IPS-20b (cell line): ENCODE results near the gene USE1.
"Not testable (repeated sequence)": the region's sequence is repeated elsewhere in the genome, so short reads cannot be mapped to it uniquely, and the experiment has no call there.

ENCODE experiments used
- H3K27ac ChIP-seq: one replicate; pipeline ENCODE4 v1.5.1; 2013; ENCODE audit warnings: low read length
- H3K27me3 ChIP-seq: 2 replicates; pipeline ENCODE4 v1.6.1; 2013; ENCODE audit warnings: mild to moderate bottlenecking, low read length, inconsistent platforms; ENCODE audit not compliant: insufficient read depth
- H3K36me3 ChIP-seq: 2 replicates; pipeline ENCODE4 v1.6.1; 2013; ENCODE audit warnings: low read depth, mild to moderate bottlenecking, inconsistent platforms, low read length, moderate library complexity; ENCODE audit not compliant: insufficient read depth
- H3K4me1 ChIP-seq: 2 replicates; pipeline ENCODE4 v1.6.1; 2013; ENCODE audit warnings: mild to moderate bottlenecking, control low read depth, inconsistent platforms, low read length, moderate library complexity; ENCODE audit not compliant: insufficient read depth
- H3K4me3 ChIP-seq: 2 replicates; pipeline ENCODE4 v1.5.1; 2013; ENCODE audit warnings: mild to moderate bottlenecking, low read length, inconsistent platforms
- H3K9ac ChIP-seq: 2 replicates; pipeline ENCODE4 v1.6.1; 2013; ENCODE audit warnings: low read depth, mild to moderate bottlenecking, inconsistent platforms, low read length, moderate library complexity
- H3K9me3 ChIP-seq: 2 replicates; pipeline ENCODE4 v1.6.1; 2013; ENCODE audit warnings: mild to moderate bottlenecking, low read depth, low read length, inconsistent platforms; ENCODE audit not compliant: insufficient read depth

USE1 gene

DNA sequence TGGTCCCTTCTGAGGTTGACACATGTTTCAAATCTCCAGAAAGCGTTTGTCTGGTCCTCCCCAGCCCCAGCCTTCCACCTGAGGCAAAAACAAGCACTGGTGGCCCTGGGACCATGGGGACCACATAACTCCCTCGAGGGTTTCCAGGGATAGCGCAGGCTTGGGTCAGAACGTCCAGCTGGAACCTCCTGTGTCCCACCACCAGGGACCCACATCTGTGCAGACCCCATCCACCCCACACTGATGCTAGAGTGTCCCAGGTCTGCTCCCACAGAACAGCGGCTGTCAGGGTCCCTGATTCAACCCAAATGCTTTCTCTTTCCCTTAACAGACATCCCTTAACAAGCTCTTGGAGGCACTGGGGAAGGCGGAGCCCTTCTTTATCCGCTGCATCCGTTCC lies 29.6 kb upstream of the USE1 start:
- no peak overlapping the region for H3K9ac ChIP-seq
- no peak overlapping the region for H3K4me3 ChIP-seq
- H3K36me3 ChIP-seq = peaks cover 41% of the 10 kb centered on the region
- H3K27ac ChIP-seq = no peak overlapping the region
- peaks cover 5% of the 10 kb centered on the region; the same call in 1 of the 2 replicates for H3K4me1 ChIP-seq
- H3K27me3 ChIP-seq = no peaks in the 10 kb centered on the region
- H3K9me3 ChIP-seq = no peaks in the 10 kb centered on the region

DNA sequence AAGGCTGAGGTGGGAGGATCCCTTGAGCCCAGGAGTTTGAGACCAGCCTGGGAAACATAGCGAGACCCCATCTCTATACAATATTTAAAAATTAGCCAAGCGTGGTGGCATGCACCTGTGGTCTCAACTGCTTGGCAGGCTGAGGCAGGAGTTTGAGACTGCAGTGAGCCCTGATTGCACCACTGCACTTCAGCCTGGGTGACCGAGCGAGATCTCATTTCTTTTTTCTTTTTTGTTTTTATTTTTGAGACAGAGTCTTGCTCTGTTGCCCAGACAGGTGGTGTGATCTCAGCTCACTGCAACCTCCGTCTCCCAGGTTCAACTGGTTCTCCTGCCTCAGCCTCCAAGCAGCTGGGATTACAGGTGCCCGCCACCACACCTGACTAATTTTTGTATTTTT lies 23.4 kb upstream of the USE1 start:
- H3K9me3 ChIP-seq, H3K27ac ChIP-seq, H3K9ac ChIP-seq, H3K4me3 ChIP-seq, H3K27me3 ChIP-seq, H3K4me1 ChIP-seq: not testable (repeated sequence)
- H3K36me3 ChIP-seq = peaks cover 60% of the 10 kb centered on the region

DNA sequence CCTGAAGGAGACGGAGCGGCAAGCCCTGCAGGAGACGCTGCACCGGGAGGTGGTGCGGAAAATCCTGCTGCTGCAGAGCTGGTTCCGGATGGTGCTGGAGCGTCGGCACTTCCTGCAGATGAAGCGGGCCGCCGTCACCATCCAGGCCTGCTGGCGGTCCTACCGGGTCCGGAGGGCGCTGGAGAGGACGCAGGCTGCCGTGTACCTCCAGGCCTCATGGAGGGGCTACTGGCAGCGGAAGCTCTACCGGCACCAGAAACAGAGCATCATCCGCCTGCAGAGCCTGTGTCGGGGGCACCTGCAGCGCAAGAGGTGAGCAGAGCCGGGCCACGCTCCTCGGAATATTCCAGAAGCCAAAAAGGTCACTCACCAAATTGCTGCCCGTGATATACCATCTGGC lies 22.4 kb upstream of the USE1 start:
- peaks cover 61% of the 10 kb centered on the region for H3K36me3 ChIP-seq

DNA sequence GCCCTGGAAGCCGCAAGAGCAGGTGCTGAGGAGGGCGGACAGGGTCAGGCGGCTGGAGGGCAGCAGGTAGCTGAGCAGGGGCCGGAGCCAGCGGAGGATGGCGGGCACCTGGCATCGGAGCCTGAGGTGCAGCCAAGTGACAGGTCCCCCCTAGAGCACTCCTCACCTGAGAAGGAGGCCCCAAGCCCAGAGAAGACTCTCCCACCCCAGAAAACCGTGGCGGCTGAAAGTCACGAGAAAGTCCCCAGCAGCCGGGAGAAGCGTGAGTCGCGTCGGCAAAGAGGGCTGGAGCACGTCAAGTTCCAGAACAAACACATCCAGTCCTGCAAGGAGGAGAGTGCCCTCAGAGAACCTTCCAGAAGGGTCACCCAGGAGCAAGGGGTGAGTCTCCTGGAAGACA lies 20.5 kb upstream of the USE1 start:
- H3K9ac ChIP-seq = no peak overlapping the region
- peaks cover 54% of the 10 kb centered on the region for H3K36me3 ChIP-seq
- no peaks in the 10 kb centered on the region for H3K9me3 ChIP-seq
- no peaks in the 10 kb centered on the region for H3K27me3 ChIP-seq
- no peaks in the 10 kb centered on the region for H3K4me1 ChIP-seq
- H3K27ac ChIP-seq = no peak overlapping the region
- H3K4me3 ChIP-seq = no peak overlapping the region

More for the DNA sequence above, 22.4 kb upstream of the USE1 start:
- Histone ChIP-seq H3K27ac (no peak overlapping the region), H3K4me3 (no peak overlapping the region), H3K27me3 (no peaks in the 10 kb centered on the region), H3K4me1 (no peaks in the 10 kb centered on the region), H3K9ac (no peak overlapping the region), H3K9me3 (no peaks in the 10 kb centered on the region)

DNA sequence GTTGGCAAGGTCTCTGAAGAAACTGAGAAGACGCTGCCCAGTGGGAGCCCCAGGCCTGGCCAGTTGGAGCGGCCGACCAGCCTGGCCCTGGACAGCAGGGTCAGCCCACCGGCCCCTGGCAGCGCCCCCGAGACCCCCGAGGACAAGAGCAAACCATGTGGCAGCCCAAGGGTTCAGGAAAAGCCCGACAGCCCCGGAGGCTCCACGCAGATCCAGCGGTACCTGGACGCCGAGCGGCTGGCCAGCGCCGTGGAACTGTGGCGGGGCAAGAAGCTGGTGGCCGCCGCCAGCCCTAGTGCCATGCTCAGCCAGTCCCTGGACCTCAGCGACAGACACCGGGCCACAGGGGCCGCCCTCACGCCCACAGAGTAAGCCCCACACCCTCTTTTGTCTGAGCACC lies 20.1 kb upstream of the USE1 start:
- no peaks in the 10 kb centered on the region for H3K9me3 ChIP-seq
- H3K27ac ChIP-seq = no peak overlapping the region
- H3K27me3 ChIP-seq = no peaks in the 10 kb centered on the region
- peaks cover 55% of the 10 kb centered on the region for H3K36me3 ChIP-seq
- H3K4me3 ChIP-seq = no peak overlapping the region
- no peaks in the 10 kb centered on the region for H3K4me1 ChIP-seq
- no peak overlapping the region for H3K9ac ChIP-seq

DNA sequence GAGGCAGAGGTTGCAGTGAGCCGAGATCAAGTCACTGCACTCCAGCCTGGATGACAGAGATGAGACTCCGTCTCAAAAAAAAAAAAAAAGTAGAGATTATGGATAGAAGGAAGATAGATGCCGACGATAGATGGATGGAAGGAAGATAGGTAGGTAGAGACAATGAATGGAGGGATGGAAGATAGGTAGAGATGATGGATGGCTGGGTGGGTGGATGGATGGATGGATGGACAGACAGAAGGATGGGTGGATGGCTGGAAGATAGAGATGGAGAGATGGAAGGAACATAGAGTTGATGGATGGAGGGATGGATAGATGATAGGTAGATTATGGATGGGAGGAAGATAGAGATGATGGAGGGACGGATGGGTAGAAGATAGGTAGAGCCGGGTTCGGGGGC lies 18.5 kb upstream of the USE1 start:
- Histone ChIP-seq H3K4me3 (no peak overlapping the region), H3K36me3 (peaks cover 58% of the 10 kb centered on the region), H3K9me3 (no peaks in the 10 kb centered on the region), H3K27me3 (no peaks in the 10 kb centered on the region), H3K27ac (no peak overlapping the region), H3K4me1 (no peaks in the 10 kb centered on the region), H3K9ac (no peak overlapping the region)

DNA sequence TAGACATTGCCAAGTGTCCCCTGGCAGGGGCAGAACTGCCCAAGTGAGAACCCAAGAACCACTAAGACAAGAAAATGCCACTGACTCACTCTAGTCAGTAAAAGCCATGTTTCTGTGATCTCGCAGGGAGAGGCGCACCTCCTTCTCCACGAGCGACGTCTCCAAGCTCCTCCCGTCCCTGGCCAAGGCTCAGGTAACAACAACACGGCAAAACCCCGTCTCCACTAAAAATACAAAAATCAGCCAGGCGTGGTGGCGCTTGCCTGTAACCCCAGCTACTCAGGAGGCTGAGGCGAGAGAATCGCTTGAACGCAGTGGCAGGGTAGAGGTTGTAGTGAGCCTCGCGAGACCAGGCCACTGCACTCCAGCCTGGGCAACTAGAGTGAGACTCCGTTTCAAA lies 17.5 kb upstream of the USE1 start:
- Histone ChIP-seq H3K9ac (no peak overlapping the region), H3K36me3 (peaks cover 64% of the 10 kb centered on the region), H3K4me3 (no peak overlapping the region), H3K27me3 (no peaks in the 10 kb centered on the region), H3K9me3 (no peaks in the 10 kb centered on the region), H3K4me1 (no peaks in the 10 kb centered on the region), H3K27ac (no peak overlapping the region)

DNA sequence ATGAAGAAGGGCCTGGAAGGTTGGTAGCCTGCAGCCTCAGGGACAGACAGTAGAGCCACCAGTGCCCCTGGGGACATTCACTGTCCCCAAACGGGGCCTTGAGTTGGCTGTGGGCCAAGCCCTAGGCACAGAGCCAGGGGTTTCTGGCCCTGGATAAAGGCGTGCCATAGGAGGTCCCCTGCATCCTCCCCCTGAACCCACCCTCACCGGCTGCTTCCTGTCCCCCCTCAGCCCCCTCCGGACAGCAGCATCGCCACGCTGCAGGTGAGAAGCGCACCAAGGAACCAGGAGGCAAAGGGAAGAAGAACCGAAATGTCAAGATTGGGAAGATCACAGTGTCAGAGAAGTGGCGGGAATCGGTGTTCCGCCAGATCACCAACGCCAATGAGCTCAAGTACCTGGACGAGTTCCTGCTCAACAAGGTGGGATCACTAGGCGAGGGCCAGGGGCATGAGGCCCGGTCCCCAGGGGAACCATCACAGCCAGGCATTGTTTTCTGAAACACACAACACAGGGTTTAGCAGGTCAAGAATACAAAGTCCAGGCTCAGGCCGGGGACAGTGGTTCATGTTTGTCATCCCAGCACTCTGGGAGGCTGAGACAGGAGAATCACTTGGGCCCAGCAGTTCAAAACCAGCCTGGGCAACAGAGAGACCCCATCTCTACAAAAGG lies 14.6 kb upstream of the USE1 start:
- no peak overlapping the region for H3K27ac ChIP-seq
- no peak overlapping the region for H3K4me3 ChIP-seq
- no peaks in the 10 kb centered on the region for H3K27me3 ChIP-seq
- H3K4me1 ChIP-seq = no peaks in the 10 kb centered on the region
- no peak overlapping the region for H3K9ac ChIP-seq
- H3K9me3 ChIP-seq = no peaks in the 10 kb centered on the region
- H3K36me3 ChIP-seq = peaks cover 41% of the 10 kb centered on the region

DNA sequence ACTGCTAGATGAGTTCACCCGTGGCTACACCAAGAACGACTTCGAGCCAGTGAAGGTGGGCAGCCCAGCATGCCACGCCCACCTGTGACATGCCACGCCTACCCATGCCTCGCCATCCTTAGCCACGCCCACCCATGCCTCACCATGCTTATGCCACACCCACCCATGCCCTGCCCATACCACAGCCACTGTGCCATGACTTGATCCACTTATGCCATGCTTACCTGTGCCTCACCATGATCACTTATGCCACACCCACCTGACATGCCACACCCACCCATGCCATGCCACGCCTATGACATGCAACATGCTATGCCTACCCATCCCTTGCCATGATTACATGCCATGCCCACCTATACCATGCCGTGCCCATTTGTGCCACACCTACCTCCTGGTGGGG lies 12.9 kb upstream of the USE1 start:
- no peaks in the 10 kb centered on the region for H3K9me3 ChIP-seq
- no peaks in the 10 kb centered on the region for H3K4me1 ChIP-seq
- H3K36me3 ChIP-seq = peaks cover 45% of the 10 kb centered on the region
- no peak overlapping the region for H3K27ac ChIP-seq
- no peaks in the 10 kb centered on the region for H3K27me3 ChIP-seq
- no peak overlapping the region for H3K9ac ChIP-seq
- H3K4me3 ChIP-seq = no peak overlapping the region

DNA sequence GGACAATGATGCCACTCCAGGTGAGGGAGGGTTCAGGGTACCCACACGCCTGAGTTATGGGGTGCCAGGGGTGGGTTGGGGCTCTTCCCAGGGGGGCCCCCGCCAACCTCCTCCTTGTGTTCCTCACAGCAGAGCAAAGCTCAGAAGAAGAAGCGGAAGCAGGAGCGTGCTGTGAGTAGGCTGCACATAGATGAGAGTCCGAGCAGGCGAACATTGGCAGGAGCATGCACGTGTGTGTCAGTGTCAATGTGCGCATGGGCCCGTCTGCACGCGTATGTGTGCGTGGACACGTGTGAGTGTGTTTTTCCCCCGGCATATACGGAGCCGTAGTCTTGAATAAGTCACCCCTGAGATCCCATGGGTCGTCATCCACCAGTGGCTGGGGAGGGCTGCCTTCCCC lies 12.4 kb upstream of the USE1 start:
- no peak overlapping the region for H3K9ac ChIP-seq
- no peak overlapping the region for H3K27ac ChIP-seq
- H3K4me3 ChIP-seq = no peak overlapping the region
- H3K36me3 ChIP-seq = peaks cover 43% of the 10 kb centered on the region
- no peaks in the 10 kb centered on the region for H3K27me3 ChIP-seq
- H3K4me1 ChIP-seq = no peaks in the 10 kb centered on the region
- no peaks in the 10 kb centered on the region for H3K9me3 ChIP-seq

DNA sequence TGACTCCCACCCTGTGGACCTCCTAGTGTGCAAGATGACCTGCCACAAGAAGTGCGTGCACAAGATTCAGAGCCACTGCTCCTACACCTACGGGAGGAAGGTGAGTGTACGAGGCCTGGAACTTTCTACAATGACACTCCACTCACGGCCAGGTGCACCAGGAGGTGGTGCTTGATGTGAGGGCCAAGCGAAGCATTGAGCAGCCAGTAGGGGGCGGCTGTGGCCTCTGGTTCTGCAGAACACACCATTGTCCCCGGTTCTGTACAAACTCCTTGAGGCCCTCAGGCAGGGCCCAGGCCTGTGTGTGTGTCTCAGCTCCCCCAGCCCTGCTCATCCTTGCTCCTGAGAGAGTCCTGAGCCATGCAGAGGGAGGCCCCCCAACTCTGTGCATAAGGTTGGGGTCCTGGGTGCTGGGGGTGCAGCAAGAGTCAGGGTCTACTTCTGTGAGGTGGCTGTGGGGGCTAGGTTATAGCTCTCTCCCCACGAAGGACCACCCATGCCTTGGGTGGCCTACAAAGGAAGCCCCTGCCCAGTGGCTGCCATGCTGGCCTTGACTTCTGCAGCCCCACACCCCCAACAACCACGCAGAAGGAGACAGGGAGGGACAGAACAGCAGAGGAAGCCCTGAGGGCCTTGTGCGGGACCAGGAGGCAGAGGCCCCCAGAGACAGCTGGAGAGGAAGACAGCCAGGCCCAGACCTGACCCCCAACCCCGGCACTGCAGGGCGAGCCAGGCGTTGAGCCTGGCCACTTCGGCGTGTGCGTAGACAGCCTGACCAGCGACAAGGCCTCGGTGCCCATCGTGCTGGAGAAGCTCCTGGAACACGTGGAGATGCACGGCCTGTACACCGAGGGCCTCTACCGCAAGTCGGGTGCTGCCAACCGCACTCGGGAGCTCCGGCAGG lies 9.7 kb upstream of the USE1 start:
- H3K9ac ChIP-seq = no peak overlapping the region
- H3K4me1 ChIP-seq = peaks cover 3% of the 10 kb centered on the region; the same call in 1 of the 2 replicates
- no peaks in the 10 kb centered on the region for H3K9me3 ChIP-seq
- H3K36me3 ChIP-seq = peaks cover 31% of the 10 kb centered on the region
- no peak overlapping the region for H3K27ac ChIP-seq
- no peaks in the 10 kb centered on the region for H3K27me3 ChIP-seq
- H3K4me3 ChIP-seq = no peak overlapping the region
